Common myeloid progenitor, CD34-positive (primary cell): Measurements from ENCODE around the gene FGD2.

Experiments
- CTCF ChIA-PET: fragments of 350-600 bp; sonication (Branson Sonifier 250); formaldehyde crosslinking; loops from one replicate; lab custom pipeline; 2021; ENCODE audit warnings: antibody characterized with exemption; lab: Charles Lee
- POLR2A ChIA-PET: fragments of 350-600 bp; sonication (Branson Sonifier 250); formaldehyde crosslinking; loops from one replicate; lab custom pipeline; 2021; ENCODE audit warnings: antibody characterized with exemption; lab: Charles Lee
- DNase-seq, 3 donors: peaks; one replicate each; pipeline versions ENCODE4 v3.0.0 to v3.0.0-alpha.2; 2013
- H3K27ac ChIP-seq, 2 experiments: 1 replicate in 1 of 2; 2 replicates in 1 of 2; pipeline ENCODE4 v1.7.0; 2013; ENCODE audit warnings: inconsistent platforms in 2 of 2, low read length in 2 of 2, mild to moderate bottlenecking in 2 of 2, low read depth in 1 of 2, moderate library complexity in 1 of 2; ENCODE audit not compliant: severe bottlenecking in 2 of 2, insufficient read depth in 1 of 2, poor library complexity in 1 of 2
- H3K27me3 ChIP-seq, 5 experiments: replicated peaks in 2 of 5; 1 replicate in 3 of 5; 2 replicates in 2 of 5; pipeline versions ENCODE4 v1.6.1 to v1.7.0; 2013; ENCODE audit warnings: low read length in 4 of 5, mild to moderate bottlenecking in 2 of 5, moderate library complexity in 2 of 5, inconsistent platforms in 1 of 5; ENCODE audit not compliant: insufficient read depth in 5 of 5, control insufficient read depth in 4 of 5
- H3K36me3 ChIP-seq, 4 experiments: 1 replicate in 2 of 4; 2 replicates in 2 of 4; pipeline versions ENCODE4 v1.6.1 to v1.7.0; 2013; ENCODE audit warnings: low read length in 3 of 4, control low read depth in 1 of 4, mild to moderate bottlenecking in 1 of 4; ENCODE audit not compliant: control insufficient read depth in 4 of 4, insufficient read depth in 4 of 4
- H3K4me1 ChIP-seq, 4 experiments: 1 replicate in 3 of 4; 2 replicates in 1 of 4; pipeline versions ENCODE4 v1.6.1 to v1.7.1; 2013; ENCODE audit warnings: low read length in 3 of 4, mild to moderate bottlenecking in 3 of 4, control low read depth in 1 of 4, inconsistent platforms in 1 of 4, moderate library complexity in 1 of 4; ENCODE audit not compliant: control insufficient read depth in 4 of 4, insufficient read depth in 4 of 4; ENCODE audit errors: control extremely low read depth in 1 of 4
- H3K4me3 ChIP-seq, 7 experiments: 1 replicate in 4 of 7; 2 replicates in 3 of 7; pipeline versions ENCODE4 v1.5.1 to v1.7.0; 2013; ENCODE audit warnings: mild to moderate bottlenecking in 7 of 7, low read length in 6 of 7, moderate library complexity in 6 of 7, inconsistent platforms in 2 of 7, low read depth in 2 of 7, control low read depth in 1 of 7; ENCODE audit not compliant: insufficient read depth in 4 of 7, control insufficient read depth in 1 of 7; ENCODE audit errors: extremely low read depth in 1 of 7
- H3K9me3 ChIP-seq, 5 experiments: 1 replicate in 4 of 5; 2 replicates in 1 of 5; pipeline versions ENCODE4 v1.6.1 to v1.7.1; 2013; ENCODE audit warnings: low read length in 4 of 5, mild to moderate bottlenecking in 2 of 5, inconsistent platforms in 1 of 5, low read depth in 1 of 5, moderate library complexity in 1 of 5; ENCODE audit not compliant: control insufficient read depth in 4 of 5, insufficient read depth in 2 of 5; ENCODE audit errors: control extremely low read depth in 1 of 5
- WGBS: methylation state at CpG from one replicate; pipeline ENCODE4 v1.1.5; 2013; ENCODE audit not compliant: insufficient coverage; 5-methylcytosine and 5-hydroxymethylcytosine counted together

Gene FGD2

DNA sequence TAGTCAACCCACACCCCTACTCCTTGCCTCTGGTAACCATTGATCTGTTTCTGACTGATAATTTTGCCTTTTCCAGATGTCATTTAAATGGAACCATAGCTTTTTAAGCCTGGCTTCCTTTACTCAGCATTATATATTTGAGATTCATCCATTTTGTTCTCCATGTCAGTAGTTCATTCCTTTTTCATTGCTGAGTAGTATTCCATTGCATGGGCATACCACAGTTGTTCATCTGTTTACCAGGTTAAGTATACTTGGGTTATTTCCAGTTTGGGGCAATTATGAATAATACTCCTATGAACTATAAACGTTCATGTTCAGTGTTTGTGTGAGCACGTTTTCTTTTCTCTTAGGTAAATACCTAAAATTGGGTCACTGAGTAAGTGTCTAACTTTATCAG is 25.1 kb downstream of the FGD2 start:
- CTCF ChIA-PET, result interaction anchor here (1.0 to 22.2 kb wide), 6 partner anchors 9 to 173 kb away, joined by 4 to 618 read pairs (median 239); partner anchors contain the start of gene PIM1
- Histone ChIP-seq H3K4me3 (no peak overlapping the region), H3K4me1 (peaks cover 0 to 43% (median 7%) of the 10 kb centered on the region in 4 experiments), H3K27me3 (no peaks in the 10 kb centered on the region), H3K9me3 (peaks cover 0 to 4% (median 0%) of the 10 kb centered on the region in 5 experiments), H3K27ac (no peak overlapping the region), H3K36me3 (no peaks in the 10 kb centered on the region)
- no peak for DNase-seq
- POLR2A ChIA-PET, result interaction anchor here (1.9 kb wide), 1 partner anchor 142 kb away, joined by 9 read pairs; no protein-coding TSS in a partner anchor
- 100% methylated on average over 1 of the region's 2 CpGs for WGBS

DNA sequence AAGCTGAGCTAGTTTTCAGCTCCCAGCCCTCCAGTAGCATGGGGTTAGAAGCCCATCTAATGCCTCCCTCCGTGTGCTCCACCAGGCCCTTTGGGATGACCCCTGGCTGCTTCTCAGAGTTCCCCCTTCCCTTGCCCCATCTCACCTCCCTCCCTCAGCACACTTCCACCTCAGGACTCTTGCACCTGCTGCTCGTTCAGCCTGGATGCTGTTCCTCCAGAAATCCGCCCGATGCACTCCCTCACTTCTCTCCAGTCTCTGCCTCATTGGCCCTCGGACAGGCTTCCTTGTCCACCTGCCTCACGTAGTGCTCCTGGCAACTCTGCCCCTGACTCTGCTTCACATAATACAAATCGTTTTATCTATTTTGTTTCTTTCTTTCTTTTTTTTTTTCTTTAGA is 26.8 kb downstream of the FGD2 start:
- no peak overlapping the region for H3K4me3 ChIP-seq
- H3K36me3 ChIP-seq, result no peaks in the 10 kb centered on the region
- CTCF ChIA-PET, result interaction anchor here (20.6 to 30.8 kb wide), 4 partner anchors 7 to 172 kb away, joined by 436 to 618 read pairs (median 474); partner anchors contain the start of gene PIM1
- no peak for DNase-seq
- no peaks in the 10 kb centered on the region for H3K27me3 ChIP-seq
- peaks cover 0 to 31% (median 6%) of the 10 kb centered on the region in 4 experiments for H3K4me1 ChIP-seq
- POLR2A ChIA-PET, result no interaction called here
- H3K9me3 ChIP-seq, result peaks cover 0 to 4% (median 0%) of the 10 kb centered on the region in 5 experiments
- 99% methylated on average over 6 of the region's 7 CpGs for WGBS
- no peak overlapping the region for H3K27ac ChIP-seq

DNA sequence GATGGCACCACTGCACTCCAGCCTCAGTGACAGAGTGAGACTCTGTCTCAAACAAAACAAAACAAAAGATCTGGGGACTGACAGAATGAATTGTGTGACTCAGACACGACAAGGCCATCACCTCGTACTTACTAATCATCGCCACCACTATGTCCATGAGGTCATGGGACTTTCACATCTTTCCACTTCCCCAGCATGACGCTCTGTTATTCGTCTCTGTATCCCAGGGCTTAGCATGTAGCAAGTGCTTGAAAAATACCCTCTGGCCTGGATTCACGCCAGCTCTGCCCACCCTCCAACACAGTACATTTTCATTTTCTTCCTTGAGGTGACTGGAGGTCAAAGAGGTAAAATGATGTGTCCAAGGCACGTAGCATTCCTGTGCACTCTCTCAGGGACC is 27.8 kb downstream of the FGD2 start:
- Histone ChIP-seq H3K9me3 (peaks cover 0 to 4% (median 0%) of the 10 kb centered on the region in 5 experiments), H3K27ac (no peak overlapping the region), H3K4me3 (no peak overlapping the region), H3K4me1 (peaks cover 0 to 25% (median 6%) of the 10 kb centered on the region in 4 experiments), H3K36me3 (no peaks in the 10 kb centered on the region), H3K27me3 (no peaks in the 10 kb centered on the region)
- CTCF ChIA-PET, result interaction anchor here (20.6 to 30.8 kb wide), 4 partner anchors 8 to 171 kb away, joined by 436 to 618 read pairs (median 474); partner anchors contain the start of gene PIM1
- peak in 2 of 3 donors; percentile 57 to 61 for DNase-seq
- WGBS, result 89% methylated on average over 6 of the region's 7 CpGs
- POLR2A ChIA-PET, result no interaction called here

DNA sequence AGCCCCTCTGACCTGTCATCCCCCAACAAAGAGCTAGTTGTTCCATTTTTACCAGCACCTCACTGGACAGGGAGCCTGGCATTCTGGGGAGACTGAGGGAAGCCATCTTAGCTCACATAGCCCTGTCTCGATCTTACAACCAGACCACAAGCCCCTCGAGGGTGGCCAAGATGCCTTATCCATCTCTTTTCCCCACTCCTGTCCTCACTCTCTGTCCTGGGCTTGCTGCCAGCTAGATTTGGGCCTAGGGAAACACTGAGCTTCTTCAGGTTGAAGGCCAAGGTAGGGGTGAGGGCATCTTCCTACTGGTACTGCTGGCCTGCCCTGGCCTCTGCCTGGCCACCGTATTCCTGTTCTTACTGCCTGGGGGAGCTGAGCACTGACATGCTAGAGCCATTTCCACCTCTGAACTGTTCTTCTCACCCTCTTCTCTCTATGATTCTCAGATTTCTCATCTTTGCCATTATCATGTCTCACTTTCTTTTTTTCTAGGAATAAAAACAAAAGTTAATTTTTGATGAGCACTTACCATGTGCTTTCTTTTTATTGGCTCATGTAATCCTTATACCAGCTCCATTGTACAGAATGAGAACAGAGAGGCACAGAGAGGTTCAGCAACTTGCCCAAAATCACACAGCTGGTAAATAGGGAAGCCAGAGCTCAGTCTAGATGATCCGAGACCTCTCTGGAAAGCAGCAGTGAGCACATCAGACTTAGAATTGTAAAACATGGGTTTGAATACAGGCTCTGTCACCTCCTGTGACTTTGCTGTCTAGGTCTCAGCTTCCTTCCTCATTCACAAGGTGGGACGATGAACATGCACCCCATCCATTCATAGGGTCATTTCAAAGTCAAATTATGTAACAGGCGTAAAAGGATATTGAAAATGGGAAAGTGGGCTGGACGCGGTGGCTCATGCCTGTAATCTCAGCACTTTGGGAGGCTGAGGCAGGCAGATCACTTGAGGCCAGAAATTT is 28.7 kb downstream of the FGD2 start:
- Histone ChIP-seq H3K27me3 (no peaks in the 10 kb centered on the region), H3K4me1 (peaks cover 0 to 30% (median 8%) of the 10 kb centered on the region in 4 experiments), H3K36me3 (no peaks in the 10 kb centered on the region), H3K9me3 (peaks cover 0 to 4% (median 0%) of the 10 kb centered on the region in 5 experiments), H3K4me3 (no peak overlapping the region), H3K27ac (no peak overlapping the region)
- 90% methylated on average over 7 of the region's 8 CpGs for WGBS
- CTCF ChIA-PET, result interaction anchor here (20.6 to 30.8 kb wide), 4 partner anchors 9 to 170 kb away, joined by 436 to 618 read pairs (median 474); partner anchors contain the start of gene PIM1
- POLR2A ChIA-PET, result interaction anchor here (0.6 kb wide), 2 partner anchors 12 to 159 kb away, joined by 3 read pairs; no protein-coding TSS in a partner anchor
- peak in 2 of 3 donors; percentile 50 to 57 for DNase-seq

DNA sequence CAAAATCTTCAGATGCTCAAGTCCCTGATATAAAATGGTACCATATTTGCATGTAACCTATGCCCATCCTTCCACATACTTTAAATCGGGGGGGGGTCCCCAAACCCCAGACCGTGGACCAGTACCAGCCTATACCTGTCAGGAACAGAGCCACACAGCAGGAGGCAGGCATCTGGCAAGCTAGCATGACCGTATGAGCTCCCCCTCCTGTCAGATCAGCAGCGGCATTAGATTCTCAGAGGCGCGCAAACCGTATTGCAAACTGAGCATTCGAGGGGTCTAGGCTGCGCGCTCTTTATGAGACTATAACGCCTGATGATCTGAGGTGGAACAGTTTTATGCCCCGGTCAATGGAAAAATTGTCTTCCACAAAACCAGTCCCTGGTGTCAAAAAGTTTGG is 30.7 kb downstream of the FGD2 start:
- Histone ChIP-seq H3K4me1 (peaks cover 0 to 32% (median 5%) of the 10 kb centered on the region in 4 experiments), H3K27me3 (no peaks in the 10 kb centered on the region), H3K9me3 (no peaks in the 10 kb centered on the region), H3K36me3 (no peaks in the 10 kb centered on the region), H3K27ac (no peak overlapping the region), H3K4me3 (no peak overlapping the region)
- POLR2A ChIA-PET, result no interaction called here
- no peak for DNase-seq
- CTCF ChIA-PET, result interaction anchor here (30.8 kb wide), 1 partner anchor 11 kb away, joined by 474 read pairs; no protein-coding TSS in a partner anchor
- WGBS, result 88% methylated on average over 10 of the region's 12 CpGs

DNA sequence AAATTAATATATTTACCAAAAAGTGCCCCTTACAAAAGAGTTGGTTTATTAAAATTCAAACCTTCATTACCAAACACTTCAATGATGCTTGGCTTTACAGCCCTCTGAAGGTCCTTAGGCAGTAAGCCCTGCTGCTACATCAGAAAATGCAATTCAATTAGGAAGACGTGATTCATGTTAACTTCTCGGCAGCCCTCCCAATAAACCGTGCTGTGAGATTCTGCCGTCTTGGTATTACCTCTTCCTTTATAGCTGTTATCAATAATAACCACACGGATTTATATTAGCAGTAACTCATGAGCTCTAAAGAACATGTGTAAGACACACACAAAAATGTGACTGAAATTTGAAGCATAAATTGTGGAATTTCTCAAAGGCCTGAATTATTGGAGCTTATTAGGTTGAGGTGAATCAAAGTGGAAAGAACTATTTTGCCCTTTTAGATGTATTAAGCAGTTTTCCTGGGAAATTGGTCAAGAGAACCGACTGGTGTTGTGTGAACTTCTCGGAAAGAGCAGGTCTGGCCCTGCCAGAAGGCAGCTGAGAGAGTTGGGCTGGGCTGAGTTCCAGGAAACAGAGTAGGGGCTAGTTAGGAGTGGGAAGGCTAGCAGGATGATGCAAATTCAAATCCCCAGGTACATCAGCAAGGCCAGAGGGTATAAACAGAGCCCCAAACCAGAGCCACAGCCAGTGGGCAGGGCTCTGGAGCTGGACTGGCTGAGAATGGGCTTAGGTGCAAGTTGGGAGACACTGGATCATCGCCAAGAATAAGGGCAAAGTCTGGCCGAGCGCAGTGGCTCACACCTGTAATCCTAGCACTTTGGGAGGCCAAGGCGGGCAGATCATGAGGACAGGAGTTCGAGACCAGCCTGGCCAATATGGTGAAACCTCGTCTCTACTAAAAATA is 33.1 kb downstream of the FGD2 start:
- DNase-seq, result no peak
- Histone ChIP-seq H3K27me3 (no peaks in the 10 kb centered on the region), H3K27ac (peak overlapping the region in 1 of 2 experiments; percentile 44), H3K9me3 (no peaks in the 10 kb centered on the region), H3K4me1 (peaks cover 0 to 32% (median 5%) of the 10 kb centered on the region in 4 experiments), H3K36me3 (no peaks in the 10 kb centered on the region), H3K4me3 (no peak overlapping the region)
- ChIA-PET CTCF (interaction anchor here (0.9 to 30.8 kb wide), 4 partner anchors 9 to 19 kb away, joined by 4 to 474 read pairs (median 5); no protein-coding TSS in a partner anchor), POLR2A (no interaction called here)
- WGBS, result 92% methylated on average over 9 of the region's 13 CpGs
